ENCODE measurements around the gene HS3ST1. TPM values are rescaled to one million over a fixed set of nuclear protein-coding genes. Genes with fewer than 3 reads are reported as not detected.
A peak's percentile ranks its signal among the peaks of the same experiment; 100 is the strongest.

Gene HS3ST1
- total RNA-seq, 1 donor from 2014 or later: not detected

DNA sequence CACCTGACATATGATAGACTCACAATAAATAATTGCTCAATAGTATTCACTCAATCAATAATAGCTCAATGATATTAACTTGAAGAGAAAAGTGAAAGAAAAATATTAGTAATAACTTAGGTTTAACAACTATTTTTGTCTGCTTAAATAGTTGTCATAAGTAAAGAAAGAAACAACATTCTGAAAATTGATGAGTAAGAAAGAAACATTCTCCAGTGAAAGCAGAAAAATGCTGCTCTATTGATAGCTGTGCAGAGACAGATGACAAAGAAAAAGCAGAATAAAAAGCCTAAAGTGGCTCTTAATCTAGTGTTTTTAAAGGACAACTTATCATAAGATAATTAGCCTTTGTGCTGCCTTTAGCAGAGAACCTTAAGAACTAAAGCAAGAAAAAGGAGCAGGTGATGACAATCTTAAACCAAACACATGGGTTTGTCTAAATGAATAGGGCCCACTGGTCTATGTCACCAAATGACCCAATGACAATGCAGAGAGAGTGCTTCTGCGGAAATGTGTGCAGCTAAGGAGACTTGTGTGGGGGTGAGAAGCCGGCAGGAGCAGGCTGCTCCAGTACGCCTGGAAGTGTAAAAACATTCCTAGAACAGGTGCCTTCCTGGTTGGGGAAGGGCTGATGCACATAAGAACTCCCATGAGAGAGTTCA is 13.2 kb downstream of the HS3ST1 start:
- H3K27ac Mint-ChIP-seq: peak overlapping the region; percentile 39
- Histone ChIP-seq H3K36me3 (no peaks in the 10 kb centered on the region), H2AFZ (replicated peaks) (no peak overlapping the region), H3K4me2 (no peak overlapping the region), H3K27ac (no peak overlapping the region), H4K20me1 (ENCODE audit: low read depth) (no peaks in the 10 kb centered on the region), H3K79me2 (ENCODE audit: low read depth) (no peaks in the 10 kb centered on the region), H3K4me3 (no peak overlapping the region), H3K27me3 (no peaks in the 10 kb centered on the region), H3K9me3 (ENCODE audit: low read depth) (no peaks in the 10 kb centered on the region), H3K9ac (no peak overlapping the region), H3F3A (ENCODE audit: low read depth) (no peaks in the 10 kb centered on the region), H3K4me1 (peaks cover 3% of the 10 kb centered on the region)
- peaks cover 4% of the 10 kb centered on the region for H3K27me3 Mint-ChIP-seq (ENCODE audit: insufficient read depth, low read depth)
- no peaks in the 10 kb centered on the region for H3K9me3 Mint-ChIP-seq
- no peak for DNase-seq (ENCODE audit: low spot score)
- H3K4me3 Mint-ChIP-seq: no peak overlapping the region
- TF ChIP-seq EZH2 (IDR thresholded peaks at IDR 0.05): no peak
- TF ChIP-seq, protein P1, sequence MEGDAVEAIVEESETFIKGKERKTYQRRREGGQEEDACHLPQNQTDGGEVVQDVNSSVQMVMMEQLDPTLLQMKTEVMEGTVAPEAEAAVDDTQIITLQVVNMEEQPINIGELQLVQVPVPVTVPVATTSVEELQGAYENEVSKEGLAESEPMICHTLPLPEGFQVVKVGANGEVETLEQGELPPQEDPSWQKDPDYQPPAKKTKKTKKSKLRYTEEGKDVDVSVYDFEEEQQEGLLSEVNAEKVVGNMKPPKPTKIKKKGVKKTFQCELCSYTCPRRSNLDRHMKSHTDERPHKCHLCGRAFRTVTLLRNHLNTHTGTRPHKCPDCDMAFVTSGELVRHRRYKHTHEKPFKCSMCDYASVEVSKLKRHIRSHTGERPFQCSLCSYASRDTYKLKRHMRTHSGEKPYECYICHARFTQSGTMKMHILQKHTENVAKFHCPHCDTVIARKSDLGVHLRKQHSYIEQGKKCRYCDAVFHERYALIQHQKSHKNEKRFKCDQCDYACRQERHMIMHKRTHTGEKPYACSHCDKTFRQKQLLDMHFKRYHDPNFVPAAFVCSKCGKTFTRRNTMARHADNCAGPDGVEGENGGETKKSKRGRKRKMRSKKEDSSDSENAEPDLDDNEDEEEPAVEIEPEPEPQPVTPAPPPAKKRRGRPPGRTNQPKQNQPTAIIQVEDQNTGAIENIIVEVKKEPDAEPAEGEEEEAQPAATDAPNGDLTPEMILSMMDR (IDR thresholded peaks at IDR 0.05): no peak
- no peak for TF ChIP-seq EZH2phosphoT487 (IDR thresholded peaks at IDR 0.05)
- peaks cover 2% of the 10 kb centered on the region for H3K36me3 Mint-ChIP-seq
- peaks cover 11% of the 10 kb centered on the region for H3K4me1 Mint-ChIP-seq

DNA sequence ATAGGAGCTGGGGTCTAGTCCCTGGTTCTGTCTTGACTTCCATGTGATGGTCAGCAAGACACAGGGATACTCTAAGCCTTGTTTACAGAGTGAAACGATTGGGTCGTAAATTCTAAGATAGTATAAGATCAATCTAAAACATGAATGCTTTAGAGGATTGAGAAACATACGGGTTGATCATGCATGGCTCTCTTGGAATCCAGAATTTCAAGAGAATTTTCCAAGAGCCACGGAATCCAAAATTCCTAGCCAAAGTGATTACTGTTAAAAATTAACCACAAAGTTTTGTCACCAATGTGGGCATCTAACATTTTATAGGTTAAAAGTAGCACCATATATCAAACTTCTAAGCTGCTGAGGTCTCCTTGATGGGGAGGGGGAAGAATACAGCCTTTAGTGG is 16.5 kb downstream of the HS3ST1 start:
- Histone ChIP-seq H3K4me3 (no peak overlapping the region), H3K4me1 (no peaks in the 10 kb centered on the region), H2AFZ (replicated peaks) (no peak overlapping the region), H3K27me3 (no peaks in the 10 kb centered on the region), H4K20me1 (ENCODE audit: low read depth) (no peaks in the 10 kb centered on the region), H3K9ac (no peak overlapping the region), H3K79me2 (ENCODE audit: low read depth) (no peaks in the 10 kb centered on the region), H3K9me3 (ENCODE audit: low read depth) (no peaks in the 10 kb centered on the region), H3F3A (ENCODE audit: low read depth) (no peaks in the 10 kb centered on the region), H3K27ac (no peak overlapping the region), H3K4me2 (no peak overlapping the region), H3K36me3 (no peaks in the 10 kb centered on the region)
- Mint-ChIP-seq H3K27ac (no peak overlapping the region), H3K4me3 (no peak overlapping the region), H3K27me3 (ENCODE audit: insufficient read depth, low read depth) (peaks cover 4% of the 10 kb centered on the region), H3K36me3 (peaks cover 2% of the 10 kb centered on the region), H3K9me3 (no peaks in the 10 kb centered on the region), H3K4me1 (peaks cover 19% of the 10 kb centered on the region)
- TF ChIP-seq, protein P1 (IDR thresholded peaks at IDR 0.05): no peak
- TF ChIP-seq EZH2 (IDR thresholded peaks at IDR 0.05) (no peak), EZH2phosphoT487 (IDR thresholded peaks at IDR 0.05) (no peak)
- DNase-seq (ENCODE audit: low spot score): no peak

DNA sequence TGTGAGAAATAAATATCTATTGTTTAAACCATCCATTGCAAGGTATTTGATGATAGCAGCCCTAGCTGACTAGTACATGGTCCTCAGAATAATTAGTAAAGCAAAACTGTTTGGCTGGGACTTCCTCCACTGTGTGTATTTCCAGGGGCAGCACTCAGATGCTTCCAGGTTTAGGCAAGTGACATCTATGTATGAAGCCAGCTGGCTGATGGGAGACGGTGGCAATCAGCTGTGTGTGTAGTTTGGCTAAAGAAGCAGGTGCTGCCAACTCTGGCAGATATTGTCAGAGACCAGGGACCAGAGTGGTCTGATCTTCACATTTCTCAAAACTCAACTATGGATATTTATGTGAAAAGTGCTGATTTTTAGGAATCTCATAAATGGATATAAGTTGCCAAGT is 19.1 kb downstream of the HS3ST1 start:
- Histone ChIP-seq H3K27me3 (no peaks in the 10 kb centered on the region), H3F3A (ENCODE audit: low read depth) (no peaks in the 10 kb centered on the region), H4K20me1 (ENCODE audit: low read depth) (no peaks in the 10 kb centered on the region), H3K4me1 (no peaks in the 10 kb centered on the region), H3K4me3 (no peak overlapping the region), H3K27ac (no peak overlapping the region), H3K9ac (no peak overlapping the region), H3K9me3 (ENCODE audit: low read depth) (no peaks in the 10 kb centered on the region), H3K79me2 (ENCODE audit: low read depth) (no peaks in the 10 kb centered on the region), H2AFZ (replicated peaks) (no peak overlapping the region), H3K4me2 (no peak overlapping the region), H3K36me3 (no peaks in the 10 kb centered on the region)
- Mint-ChIP-seq H3K27ac (peak overlapping the region; percentile 46), H3K9me3 (no peaks in the 10 kb centered on the region), H3K4me1 (peaks cover 32% of the 10 kb centered on the region), H3K27me3 (ENCODE audit: insufficient read depth, low read depth) (peaks cover 2% of the 10 kb centered on the region), H3K4me3 (no peak overlapping the region), H3K36me3 (peaks cover 2% of the 10 kb centered on the region)
- TF ChIP-seq EZH2phosphoT487 (IDR thresholded peaks at IDR 0.05) (no peak), EZH2 (IDR thresholded peaks at IDR 0.05) (no peak)
- TF ChIP-seq, protein P1 (IDR thresholded peaks at IDR 0.05): no peak
- no peak for DNase-seq (ENCODE audit: low spot score)
